HCT116 (cell line): ENCODE data around the gene PRUNE1. TPM values are rescaled to one million over a fixed set of nuclear protein-coding genes. Genes with fewer than 3 reads are reported as not detected.

ENCODE experiments used
- ATAC-seq: fragments of 200-7000 bp; cut with Tn5 transposase; 2 replicates; pipeline ENCODE4 v1.9.1; 2020; ENCODE audit warnings: mild to moderate bottlenecking, moderate library complexity
- BruUV-seq: library from RNA; stranded (reverse); fragments of 400-500 nt; replicated peaks from 2 replicates; lab custom pipeline; 2021; lab: Mats Ljungman, UMichigan
- CTCF ChIA-PET: fragments of 300-600 bp; sonication (Branson Sonifier 250); formaldehyde crosslinking; loops from one replicate; lab custom pipeline; 2021; ENCODE audit warnings: antibody characterized with exemption; lab: Charles Lee
- POLR2A ChIA-PET: fragments of 300-600, 350-600 bp; sonication (Branson Sonifier 250); formaldehyde crosslinking; loops from one replicate; lab custom pipeline; 2021; ENCODE audit warnings: antibody characterized with exemption; lab: Charles Lee
- RAD21 ChIA-PET, 2 experiments: fragments of 300-600 bp; sonication (Branson Sonifier 250); formaldehyde crosslinking; loops; one replicate each; lab custom pipeline; 2023; ENCODE audit warnings: low total read pairs in 2 of 2; ENCODE audit not compliant: uncharacterized antibody in 2 of 2, unreplicated experiment in 2 of 2, low non-redundant PET in 1 of 2; lab: Charles Lee
- DNase-seq: peaks from one replicate; pipeline ENCODE4 v3.0.0-alpha.2; 2010; ENCODE audit warnings: low read depth, low spot score
- H2AFZ ChIP-seq: fragments of 200-600 bp; shearing (Covaris generic), sonication (generic); 2 replicates; pipeline ENCODE4 v1.6.1; 2017; ENCODE audit warnings: low read depth, mixed run types, mixed read lengths, antibody characterized with exemption, low read length; ENCODE audit not compliant: poor library complexity, severe bottlenecking
- H3K27ac ChIP-seq: 2 replicates; pipeline ENCODE4 v1.5.1; 2012; ENCODE audit warnings: low read depth, low read length
- H3K27me3 ChIP-seq: fragments of 200-600 bp; sonication (generic); 2 replicates; pipeline ENCODE4 v1.6.1; 2016; ENCODE audit warnings: mixed run types, low read length, mixed read lengths; ENCODE audit not compliant: insufficient read depth
- H3K36me3 ChIP-seq, 2 experiments: fragments of 200-500 bp in 1 of 2; fragments of 200-600 bp in 1 of 2; sonication (Bioruptor generic) in 1 of 2; sonication (generic) in 1 of 2; 2 replicates each; pipeline versions ENCODE4 v1.5.1 to v1.6.1; 2014 to 2016; ENCODE audit warnings: low read length in 2 of 2, inconsistent platforms in 1 of 2, mixed read lengths in 1 of 2, mixed run types in 1 of 2; ENCODE audit not compliant: insufficient read depth in 2 of 2, control insufficient read depth in 1 of 2
- H3K4me1 ChIP-seq, 2 experiments: fragments of 200-600 bp in 1 of 2; sonication (generic) in 1 of 2; 2 replicates each; pipeline versions ENCODE4 v1.5.1 to v1.6.1; 2012 to 2017; ENCODE audit warnings: low read length in 2 of 2, inconsistent platforms in 1 of 2, mild to moderate bottlenecking in 1 of 2, mixed read lengths in 1 of 2, mixed run types in 1 of 2, moderate library complexity in 1 of 2; ENCODE audit not compliant: insufficient read depth in 2 of 2, control insufficient read depth in 1 of 2
- H3K4me2 ChIP-seq: fragments of 200-600 bp; sonication (generic); 2 replicates; pipeline ENCODE4 v1.6.1; 2017; ENCODE audit warnings: mixed run types, low read length, mixed read lengths
- H3K4me3 ChIP-seq, 2 experiments: fragments of 200-600 bp in 1 of 2; sonication (generic) in 1 of 2; replicated peaks in 1 of 2; 2 replicates each; pipeline ENCODE4 v1.5.1; 2011 to 2016; ENCODE audit warnings: low read length in 2 of 2, control low read depth in 1 of 2, low read depth in 1 of 2, mild to moderate bottlenecking in 1 of 2, mixed read lengths in 1 of 2, mixed run types in 1 of 2
- H3K79me2 ChIP-seq: fragments of 200-600 bp; sonication (generic); 2 replicates; pipeline ENCODE4 v1.6.1; 2017; ENCODE audit warnings: mild to moderate bottlenecking, mixed run types, low read length, moderate library complexity, mixed read lengths; ENCODE audit not compliant: insufficient read depth
- H3K9ac ChIP-seq: fragments of 200-600 bp; sonication (generic); 2 replicates; pipeline ENCODE4 v1.6.1; 2016; ENCODE audit warnings: low read length, mixed read lengths
- H3K9me2 ChIP-seq: fragments of 200-600 bp; sonication (generic), shearing (Covaris generic); 2 replicates; pipeline ENCODE4 v1.6.1; 2017; ENCODE audit warnings: mixed run types, mild to moderate bottlenecking, moderate library complexity; ENCODE audit not compliant: insufficient read depth
- H3K9me3 ChIP-seq, 2 experiments: fragments of 200-500 bp in 1 of 2; fragments of 200-600 bp in 1 of 2; sonication (Bioruptor generic) in 1 of 2; sonication (generic) in 1 of 2; 2 replicates each; pipeline ENCODE4 v1.6.1; 2014 to 2017; ENCODE audit warnings: low read length in 2 of 2, mixed read lengths in 2 of 2, inconsistent platforms in 1 of 2, low read depth in 1 of 2, mild to moderate bottlenecking in 1 of 2, mixed run types in 1 of 2, moderate library complexity in 1 of 2; ENCODE audit not compliant: control insufficient read depth in 1 of 2, insufficient read depth in 1 of 2
- H4K20me1 ChIP-seq: fragments of 200-600 bp; sonication (generic), shearing (Covaris generic); 2 replicates; pipeline ENCODE4 v1.6.1; 2017; ENCODE audit warnings: mixed run types, mild to moderate bottlenecking, moderate library complexity; ENCODE audit not compliant: insufficient read depth
- CBX3 ChIP-seq: IDR thresholded peaks from 2 replicates; pipeline ENCODE4 v1.6.1; 2012; ENCODE audit warnings: low read depth
- EGR1 ChIP-seq: IDR thresholded peaks from 2 replicates; pipeline ENCODE4 v1.6.1; 2012; ENCODE audit warnings: low read depth
- ELF1 ChIP-seq: IDR thresholded peaks from 2 replicates; pipeline ENCODE4 v1.6.1; 2012; ENCODE audit warnings: low read depth, borderline replicate concordance
- FOSL1 ChIP-seq: IDR thresholded peaks from 2 replicates; pipeline ENCODE4 v1.6.1; 2012; ENCODE audit warnings: low read depth
- JUND ChIP-seq: IDR thresholded peaks from 2 replicates; pipeline ENCODE4 v1.6.1; 2012
- POLR2A ChIP-seq: IDR thresholded peaks from 2 replicates; pipeline ENCODE4 v1.7.0; 2011; ENCODE audit warnings: borderline replicate concordance; ENCODE audit not compliant: insufficient read depth, insufficient read length; ENCODE audit errors: extremely low read depth
- RAD21 ChIP-seq: IDR thresholded peaks from 2 replicates; pipeline ENCODE4 v1.6.1; 2012; ENCODE audit warnings: low read depth, mild to moderate bottlenecking
- SIN3A ChIP-seq: IDR thresholded peaks from 2 replicates; pipeline ENCODE4 v1.6.1; 2012; ENCODE audit warnings: low read depth
- SP1 ChIP-seq: IDR thresholded peaks from 2 replicates; pipeline ENCODE4 v1.6.1; 2012; ENCODE audit warnings: low read depth
- TCF7L2 ChIP-seq: IDR thresholded peaks from 2 replicates; pipeline ENCODE4 v1.7.0; 2011; ENCODE audit warnings: borderline replicate concordance, inconsistent platforms; ENCODE audit not compliant: insufficient read depth, insufficient read length; ENCODE audit errors: extremely low read depth
- YY1 ChIP-seq: IDR thresholded peaks from 2 replicates; pipeline ENCODE4 v1.6.1; 2011; ENCODE audit warnings: low read length, low read depth, moderate library complexity, mild to moderate bottlenecking; ENCODE audit not compliant: insufficient replicate concordance; ENCODE audit errors: extremely low read depth
- ZFX ChIP-seq: fragments of 450-650 bp; IDR thresholded peaks from 2 replicates; pipeline ENCODE4 v1.6.1; 2017
- ZNF274 ChIP-seq: fragments of 200-500 bp; sonication (Bioruptor generic); IDR thresholded peaks from 2 replicates; pipeline ENCODE4 v1.6.1; 2014; ENCODE audit warnings: mild to moderate bottlenecking, low read depth, low read length, inconsistent platforms
- intact Hi-C: fragments of 100-400 bp; cut with micrococcal nuclease; formaldehyde crosslinking; loops from 2 replicates; pipeline ENCODE4 v1.10.0; 2022
- total RNA-seq: library from RNA; stranded (reverse); gene quantifications from one replicate; pipeline ENCODE4 v1.2.1, GENCODE V29; 2021; ENCODE audit not compliant: unreplicated experiment
- TF ChIP-seq, protein P1 (sequence below): IDR thresholded peaks from 2 replicates; pipeline ENCODE4 v1.6.1; 2012
- TF ChIP-seq, protein P2 (sequence below): IDR thresholded peaks from 2 replicates; pipeline ENCODE4 v1.6.1; 2011; ENCODE audit warnings: mild to moderate bottlenecking, low read length, moderate library complexity; ENCODE audit not compliant: insufficient replicate concordance; ENCODE audit errors: extremely low read depth
- TF ChIP-seq, protein P3 (sequence below): IDR thresholded peaks from 2 replicates; pipeline ENCODE4 v1.6.1; 2012

The PRUNE1 gene
- total RNA-seq, 1 experiment from 2014 or later, result 20.2 TPM

DNA sequence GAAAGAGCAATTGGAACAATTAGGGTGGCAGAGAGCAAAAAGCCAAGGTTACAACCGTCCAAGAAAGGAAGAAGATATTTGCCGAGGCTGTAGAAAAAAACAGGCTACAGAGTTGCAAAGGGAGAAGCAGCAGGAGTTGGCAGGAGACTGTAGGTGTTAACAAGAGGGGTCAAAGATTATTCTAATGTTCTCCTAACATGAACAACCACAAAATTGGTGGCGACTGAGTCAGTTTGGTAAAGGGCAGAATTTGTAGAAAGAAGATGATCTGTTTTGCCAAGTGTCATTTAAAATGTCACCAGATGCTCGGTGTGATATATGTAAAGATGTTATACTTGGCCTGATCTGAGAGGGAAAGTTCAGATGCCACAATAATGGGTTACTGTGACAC, 401 bp upstream of the PRUNE1 start:
- Histone ChIP-seq H4K20me1 (no peaks in the 10 kb centered on the region), H3K27me3 (no peaks in the 10 kb centered on the region), H3K4me3 (peak overlapping the region; percentile 60 to 94), H3K4me2 (peak overlapping the region; percentile 94), H3K27ac (no peak overlapping the region), H3K36me3 (no peaks in the 10 kb centered on the region), H3K79me2 (peaks cover 16% of the 10 kb centered on the region), H3K4me1 (peaks cover 13 to 40% of the 10 kb centered on the region in 2 experiments; a peak in 3 of 4 replicates), H3K9me3 (no peaks in the 10 kb centered on the region), H3K9ac (peak overlapping the region; percentile 48), H2AFZ (peak overlapping the region; percentile 8), H3K9me2 (no peaks in the 10 kb centered on the region)
- TF ChIP-seq SP1 (no peak), FOSL1 (no peak), YY1 (no peak), CBX3 (no peak), RAD21 (no peak), ZFX (no peak), ELF1 (no peak)
- TF ChIP-seq, protein P1, sequence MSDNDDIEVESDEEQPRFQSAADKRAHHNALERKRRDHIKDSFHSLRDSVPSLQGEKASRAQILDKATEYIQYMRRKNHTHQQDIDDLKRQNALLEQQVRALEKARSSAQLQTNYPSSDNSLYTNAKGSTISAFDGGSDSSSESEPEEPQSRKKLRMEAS, result no peak
- ChIA-PET RAD21 (no interaction called here), POLR2A (no interaction called here), CTCF (no interaction called here)
- no peak for DNase-seq
- BruUV-seq, result no TSS peak
- intact Hi-C loops, result loop anchor here (5.0 kb wide), 1 partner anchor 446 kb away; no protein-coding TSS in a partner anchor
- no peak for ATAC-seq

DNA sequence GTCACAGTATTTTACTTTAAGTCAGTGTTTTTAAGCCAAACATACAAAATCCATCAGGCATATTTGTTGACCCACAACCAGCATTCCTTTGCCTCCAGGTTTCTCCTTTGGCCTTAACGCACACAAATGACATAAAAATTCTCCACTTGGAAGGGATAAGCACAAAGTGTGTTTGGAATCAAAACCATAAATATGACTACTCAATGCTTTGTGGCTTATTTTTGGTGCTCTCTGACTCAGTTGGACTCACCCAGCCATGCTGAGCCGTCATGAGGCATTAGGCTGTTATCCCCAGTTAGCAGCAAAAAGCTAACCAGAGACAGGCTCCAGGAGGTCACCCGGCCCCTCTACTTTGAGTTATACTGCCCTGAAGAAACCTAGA, 948 bp downstream of the PRUNE1 start:
- Histone ChIP-seq H3K9me3 (no peaks in the 10 kb centered on the region), H3K27me3 (no peaks in the 10 kb centered on the region), H3K9ac (peak overlapping the region; percentile 95), H3K9me2 (no peaks in the 10 kb centered on the region), H3K27ac (peak overlapping the region; percentile 75), H3K4me2 (peak overlapping the region; percentile 94), H3K4me1 (peaks cover 11 to 36% of the 10 kb centered on the region in 2 experiments; a peak in 3 of 4 replicates), H4K20me1 (no peaks in the 10 kb centered on the region), H3K36me3 (no peaks in the 10 kb centered on the region), H3K79me2 (peaks cover 16% of the 10 kb centered on the region), H3K4me3 (peak overlapping the region; percentile 60 to 94), H2AFZ (peak overlapping the region; percentile 83)
- TF ChIP-seq ZNF274 (no peak), TCF7L2 (no peak), POLR2A (no peak), JUND (no peak), CBX3 (no peak), RAD21 (no peak), ZFX (no peak), EGR1 (no peak), FOSL1 (no peak), ELF1 (no peak), SIN3A (no peak)
- TF ChIP-seq, protein P2, sequence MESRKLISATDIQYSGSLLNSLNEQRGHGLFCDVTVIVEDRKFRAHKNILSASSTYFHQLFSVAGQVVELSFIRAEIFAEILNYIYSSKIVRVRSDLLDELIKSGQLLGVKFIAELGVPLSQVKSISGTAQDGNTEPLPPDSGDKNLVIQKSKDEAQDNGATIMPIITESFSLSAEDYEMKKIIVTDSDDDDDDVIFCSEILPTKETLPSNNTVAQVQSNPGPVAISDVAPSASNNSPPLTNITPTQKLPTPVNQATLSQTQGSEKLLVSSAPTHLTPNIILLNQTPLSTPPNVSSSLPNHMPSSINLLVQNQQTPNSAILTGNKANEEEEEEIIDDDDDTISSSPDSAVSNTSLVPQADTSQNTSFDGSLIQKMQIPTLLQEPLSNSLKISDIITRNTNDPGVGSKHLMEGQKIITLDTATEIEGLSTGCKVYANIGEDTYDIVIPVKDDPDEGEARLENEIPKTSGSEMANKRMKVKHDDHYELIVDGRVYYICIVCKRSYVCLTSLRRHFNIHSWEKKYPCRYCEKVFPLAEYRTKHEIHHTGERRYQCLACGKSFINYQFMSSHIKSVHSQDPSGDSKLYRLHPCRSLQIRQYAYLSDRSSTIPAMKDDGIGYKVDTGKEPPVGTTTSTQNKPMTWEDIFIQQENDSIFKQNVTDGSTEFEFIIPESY, result no peak
- TF ChIP-seq, protein P3, sequence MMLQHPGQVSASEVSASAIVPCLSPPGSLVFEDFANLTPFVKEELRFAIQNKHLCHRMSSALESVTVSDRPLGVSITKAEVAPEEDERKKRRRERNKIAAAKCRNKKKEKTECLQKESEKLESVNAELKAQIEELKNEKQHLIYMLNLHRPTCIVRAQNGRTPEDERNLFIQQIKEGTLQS, result no peak
- RAD21 ChIA-PET, result no interaction called here
- ATAC-seq, result no peak
- TSS peak; percentile 57 for BruUV-seq
- CTCF ChIA-PET, result no interaction called here
- no peak for DNase-seq
- intact Hi-C loops, result loop anchor here (5.0 kb wide), 1 partner anchor 447 kb away; no protein-coding TSS in a partner anchor
- POLR2A ChIA-PET, result no interaction called here
